Tibial nerve (tissue), 3 donors: ENCODE data around the gene SH2D6.

Experiments used
- POLR2A ChIP-seq, 2 donors: fragments of 450-650 bp; IDR thresholded peaks; one replicate each; pipeline ENCODE4 v1.6.1; 2017; ENCODE audit warnings: antibody characterized with exemption in 2 of 2, mild to moderate bottlenecking in 2 of 2, moderate library complexity in 2 of 2
- TF ChIP-seq, protein P1 (sequence below), 5 experiments: fragments of 200-600 bp in 3 of 5; fragments of 450-650 bp in 2 of 5; sonication (generic) in 3 of 5; IDR thresholded peaks; one replicate each; pipeline ENCODE4 v1.5.1; 2016 to 2019; ENCODE audit warnings: antibody characterized with exemption in 5 of 5, mild to moderate bottlenecking in 3 of 5, moderate library complexity in 2 of 5

DNA sequence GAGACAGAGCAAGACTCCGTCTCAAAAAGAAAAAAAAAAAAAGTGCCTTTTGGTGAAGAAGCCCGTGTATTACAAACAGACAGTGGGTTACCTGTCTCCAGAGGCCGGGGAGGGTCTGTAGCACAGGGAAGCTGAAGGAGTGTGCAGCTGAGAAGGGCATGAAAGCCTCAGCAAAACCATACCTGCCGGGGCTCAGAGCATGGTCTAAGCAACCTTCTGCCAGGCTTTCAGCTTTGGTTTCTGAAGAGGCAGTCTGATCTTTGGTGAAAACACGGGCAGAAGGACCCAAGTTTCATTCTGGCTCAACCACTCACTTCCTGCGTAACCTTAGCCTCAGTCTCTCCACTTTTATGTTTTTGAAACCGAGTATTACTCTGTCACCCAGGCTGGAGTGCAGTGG lies 21.5 kb downstream of the SH2D6 start:
- no peak for TF ChIP-seq POLR2A (IDR thresholded peaks at IDR 0.05)
- TF ChIP-seq, protein P1, sequence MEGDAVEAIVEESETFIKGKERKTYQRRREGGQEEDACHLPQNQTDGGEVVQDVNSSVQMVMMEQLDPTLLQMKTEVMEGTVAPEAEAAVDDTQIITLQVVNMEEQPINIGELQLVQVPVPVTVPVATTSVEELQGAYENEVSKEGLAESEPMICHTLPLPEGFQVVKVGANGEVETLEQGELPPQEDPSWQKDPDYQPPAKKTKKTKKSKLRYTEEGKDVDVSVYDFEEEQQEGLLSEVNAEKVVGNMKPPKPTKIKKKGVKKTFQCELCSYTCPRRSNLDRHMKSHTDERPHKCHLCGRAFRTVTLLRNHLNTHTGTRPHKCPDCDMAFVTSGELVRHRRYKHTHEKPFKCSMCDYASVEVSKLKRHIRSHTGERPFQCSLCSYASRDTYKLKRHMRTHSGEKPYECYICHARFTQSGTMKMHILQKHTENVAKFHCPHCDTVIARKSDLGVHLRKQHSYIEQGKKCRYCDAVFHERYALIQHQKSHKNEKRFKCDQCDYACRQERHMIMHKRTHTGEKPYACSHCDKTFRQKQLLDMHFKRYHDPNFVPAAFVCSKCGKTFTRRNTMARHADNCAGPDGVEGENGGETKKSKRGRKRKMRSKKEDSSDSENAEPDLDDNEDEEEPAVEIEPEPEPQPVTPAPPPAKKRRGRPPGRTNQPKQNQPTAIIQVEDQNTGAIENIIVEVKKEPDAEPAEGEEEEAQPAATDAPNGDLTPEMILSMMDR (IDR thresholded peaks at IDR 0.05) = no peak
